Effector memory CD4-positive, alpha-beta T cell (primary cell): ENCODE results near the gene CACNB4.

Source experiments
- DNase-seq, 3 donors: peaks; one replicate each; pipeline ENCODE4 v3.0.0-alpha.2; 2020
- H3K27ac ChIP-seq: 2 replicates; pipeline ENCODE4 v1.7.0; 2013; ENCODE audit warnings: mild to moderate bottlenecking, low read length, moderate library complexity; ENCODE audit not compliant: insufficient read depth, poor library complexity, severe bottlenecking
- H3K27me3 ChIP-seq: replicated peaks from 2 replicates; pipeline ENCODE4 v1.7.0; 2013; ENCODE audit warnings: mild to moderate bottlenecking, low read length; ENCODE audit not compliant: insufficient read depth, control insufficient read depth, poor library complexity, severe bottlenecking
- H3K36me3 ChIP-seq: 2 replicates; pipeline ENCODE4 v1.7.0; 2013; ENCODE audit warnings: mild to moderate bottlenecking, low read length, moderate library complexity; ENCODE audit not compliant: control insufficient read depth, insufficient read depth
- H3K4me1 ChIP-seq: 2 replicates; pipeline ENCODE4 v1.7.0; 2013; ENCODE audit warnings: low read length, mild to moderate bottlenecking; ENCODE audit not compliant: control insufficient read depth, insufficient read depth, poor library complexity, severe bottlenecking
- H3K4me3 ChIP-seq: 2 replicates; pipeline ENCODE4 v1.7.0; 2013; ENCODE audit warnings: low read length, low read depth, mild to moderate bottlenecking; ENCODE audit not compliant: insufficient read depth, poor library complexity, severe bottlenecking
- H3K9me3 ChIP-seq: 2 replicates; pipeline ENCODE4 v1.7.0; 2013; ENCODE audit warnings: mild to moderate bottlenecking, low read length, moderate library complexity; ENCODE audit not compliant: control insufficient read depth

Gene CACNB4

DNA sequence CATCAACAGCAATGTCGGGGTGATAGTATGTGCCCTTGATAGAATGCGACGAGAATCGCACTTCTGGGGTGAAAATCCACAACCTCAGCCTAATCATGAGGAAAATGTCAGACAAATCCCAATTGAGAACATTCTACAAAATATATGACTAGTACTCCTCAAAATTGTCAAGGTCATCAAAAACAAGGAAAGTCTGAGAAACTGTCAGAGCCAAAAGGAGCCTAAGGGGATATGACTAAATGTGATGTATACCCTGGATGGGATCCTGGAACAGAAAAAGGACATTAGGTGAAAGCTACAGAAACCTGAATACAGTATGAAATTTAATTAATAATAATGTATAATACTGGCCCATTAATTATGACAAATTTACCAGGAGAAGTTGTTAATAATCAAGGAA is 7.6 kb upstream of the CACNB4 start:
- H3K9me3 ChIP-seq: no peaks in the 10 kb centered on the region
- H3K27ac ChIP-seq: no peak overlapping the region
- no peak overlapping the region for H3K4me3 ChIP-seq
- peaks cover 3% of the 10 kb centered on the region for H3K27me3 ChIP-seq
- H3K4me1 ChIP-seq: no peaks in the 10 kb centered on the region
- no peaks in the 10 kb centered on the region for H3K36me3 ChIP-seq
- no peak for DNase-seq

- peaks cover 8% of the 10 kb centered on the region for H3K4me1 ChIP-seq
- no peak overlapping the region for H3K27ac ChIP-seq
- H3K4me3 ChIP-seq: no peak overlapping the region
- no peaks in the 10 kb centered on the region for H3K36me3 ChIP-seq
- H3K27me3 ChIP-seq: peaks cover 17% of the 10 kb centered on the region
- H3K9me3 ChIP-seq: no peaks in the 10 kb centered on the region
- DNase-seq: no peak
These were observed 4.4 kb upstream of the CACNB4 start for GRCh38 chr2:152103271-152103670.

- no peaks in the 10 kb centered on the region for H3K9me3 ChIP-seq
- H3K4me1 ChIP-seq: peaks cover 14% of the 10 kb centered on the region
- no peak overlapping the region for H3K4me3 ChIP-seq
- no peaks in the 10 kb centered on the region for H3K36me3 ChIP-seq
- no peak overlapping the region for H3K27ac ChIP-seq
- peaks cover 22% of the 10 kb centered on the region for H3K27me3 ChIP-seq
- no peak for DNase-seq
These were observed 2.1 kb upstream of the CACNB4 start for GRCh38 chr2:152100961-152101360.

GRCh38 chr2:152099367-152100050 is 665 bp upstream of the CACNB4 start:
- Histone ChIP-seq H3K27me3 (peaks cover 22% of the 10 kb centered on the region), H3K27ac (no peak overlapping the region), H3K9me3 (no peaks in the 10 kb centered on the region), H3K36me3 (no peaks in the 10 kb centered on the region), H3K4me1 (peaks cover 14% of the 10 kb centered on the region), H3K4me3 (peak overlapping the region; percentile 62)
- no peak for DNase-seq

GRCh38 chr2:152097801-152098495 is 896 bp downstream of the CACNB4 start:
- Histone ChIP-seq H3K27ac (no peak overlapping the region), H3K9me3 (no peaks in the 10 kb centered on the region), H3K36me3 (no peaks in the 10 kb centered on the region), H3K27me3 (peaks cover 22% of the 10 kb centered on the region), H3K4me3 (peak overlapping the region; percentile 62), H3K4me1 (peaks cover 14% of the 10 kb centered on the region)
- no peak for DNase-seq

GRCh38 chr2:152097290-152097800 is 1.5 kb downstream of the CACNB4 start:
- Histone ChIP-seq H3K9me3 (no peaks in the 10 kb centered on the region), H3K4me1 (peaks cover 14% of the 10 kb centered on the region), H3K36me3 (no peaks in the 10 kb centered on the region), H3K4me3 (peak overlapping the region; percentile 62), H3K27me3 (peaks cover 22% of the 10 kb centered on the region), H3K27ac (no peak overlapping the region)
- no peak for DNase-seq

- Histone ChIP-seq H3K27ac (no peak overlapping the region), H3K36me3 (no peaks in the 10 kb centered on the region), H3K4me1 (peaks cover 14% of the 10 kb centered on the region), H3K9me3 (no peaks in the 10 kb centered on the region), H3K4me3 (no peak overlapping the region), H3K27me3 (peaks cover 17% of the 10 kb centered on the region)
- DNase-seq: no peak
These were observed 3.7 kb downstream of the CACNB4 start for GRCh38 chr2:152095146-152095545.

GRCh38 chr2:152094014-152094413 is 4.8 kb downstream of the CACNB4 start:
- no peak overlapping the region for H3K4me3 ChIP-seq
- H3K27me3 ChIP-seq: peaks cover 11% of the 10 kb centered on the region
- no peak for DNase-seq
- no peaks in the 10 kb centered on the region for H3K9me3 ChIP-seq
- no peaks in the 10 kb centered on the region for H3K36me3 ChIP-seq
- H3K4me1 ChIP-seq: peaks cover 7% of the 10 kb centered on the region
- no peak overlapping the region for H3K27ac ChIP-seq

DNA sequence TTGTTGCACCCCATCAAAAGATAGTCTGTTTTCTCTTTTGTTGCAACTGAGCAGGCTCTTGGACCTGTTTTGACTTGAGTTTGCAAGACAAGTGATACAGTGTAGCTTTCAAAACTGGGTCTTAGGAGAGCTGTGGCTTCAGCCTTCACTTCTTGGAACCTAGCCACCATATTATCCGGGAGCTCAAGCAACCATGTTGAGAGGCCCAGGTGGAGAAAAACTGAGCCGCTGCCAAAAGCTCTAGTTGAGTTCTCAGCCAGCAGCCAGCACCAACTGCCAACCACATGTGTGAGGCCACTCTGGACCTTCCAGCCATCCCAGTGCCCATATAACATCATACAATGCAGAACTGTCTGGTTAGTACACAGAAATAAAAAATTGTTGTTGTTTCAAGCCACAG is 5.4 kb downstream of the CACNB4 start:
- Histone ChIP-seq H3K4me3 (no peak overlapping the region), H3K36me3 (no peaks in the 10 kb centered on the region), H3K4me1 (peaks cover 6% of the 10 kb centered on the region), H3K27me3 (peaks cover 6% of the 10 kb centered on the region), H3K9me3 (no peaks in the 10 kb centered on the region), H3K27ac (no peak overlapping the region)
- no peak for DNase-seq

- H3K4me3 ChIP-seq: no peak overlapping the region
- H3K4me1 ChIP-seq: no peaks in the 10 kb centered on the region
- peaks cover 3% of the 10 kb centered on the region for H3K27me3 ChIP-seq
- no peaks in the 10 kb centered on the region for H3K36me3 ChIP-seq
- H3K9me3 ChIP-seq: no peaks in the 10 kb centered on the region
- no peak overlapping the region for H3K27ac ChIP-seq
- DNase-seq: no peak
These were observed 6.7 kb downstream of the CACNB4 start for GRCh38 chr2:152092095-152092494.
